Measurements from ENCODE around the gene UBE2U.
"Not testable (repeated sequence)": the region's sequence is repeated elsewhere in the genome, so short reads cannot be mapped to it uniquely, and the experiment has no call there.

The UBE2U gene

DNA sequence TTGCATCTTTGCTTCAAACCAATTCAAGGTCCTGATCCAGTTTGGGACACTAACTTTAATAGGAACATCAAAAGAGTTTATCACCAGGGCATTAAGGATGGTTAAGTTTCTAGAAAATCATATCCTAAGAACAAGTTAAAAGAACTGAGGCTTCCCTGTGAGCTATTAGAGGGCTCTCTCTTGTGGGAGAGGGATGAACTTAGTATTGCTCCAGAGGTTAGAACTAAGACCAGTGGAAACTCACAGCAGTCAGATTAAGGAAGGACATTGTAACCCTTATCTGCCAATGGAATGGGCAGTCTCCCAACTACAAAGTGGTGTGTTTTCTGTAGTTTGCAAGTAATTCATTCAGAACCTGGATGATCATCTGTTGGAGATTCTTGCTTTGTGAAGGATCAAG is 36.8 kb downstream of the UBE2U start:
- Histone ChIP-seq H3K27ac (ENCODE audit: low read depth, low read length) (no peak overlapping the region), H3K9ac (ENCODE audit: low read depth, low read length) (no peak overlapping the region), H3K4me3 (ENCODE audit: low read length) (no peak overlapping the region)

GRCh38 chr1:64241069-64241468 is 37.6 kb downstream of the UBE2U start:
- H3K9ac ChIP-seq (ENCODE audit: low read depth, low read length) = no peak overlapping the region
- no peak overlapping the region for H3K27ac ChIP-seq (ENCODE audit: low read depth, low read length)
- H3K4me3 ChIP-seq (ENCODE audit: low read length) = no peak overlapping the region
- H3K36me3 ChIP-seq (ENCODE audit: insufficient read depth, low read length) = no peaks in the 10 kb centered on the region
- peaks cover 29% of the 10 kb centered on the region for H3K4me1 ChIP-seq (ENCODE audit: insufficient read depth, low read length)
- no peaks in the 10 kb centered on the region for H3K9me3 ChIP-seq (ENCODE audit: insufficient read depth, low read depth, low read length)
- no peaks in the 10 kb centered on the region for H3K27me3 ChIP-seq (ENCODE audit: insufficient read depth, low read length)

More for the DNA sequence above, 36.8 kb downstream of the UBE2U start:
- H3K36me3 ChIP-seq (ENCODE audit: insufficient read depth, low read length) = no peaks in the 10 kb centered on the region
- no peaks in the 10 kb centered on the region for H3K27me3 ChIP-seq (ENCODE audit: insufficient read depth, low read length)
- peaks cover 21% of the 10 kb centered on the region for H3K4me1 ChIP-seq (ENCODE audit: insufficient read depth, low read length)
- no peaks in the 10 kb centered on the region for H3K9me3 ChIP-seq (ENCODE audit: insufficient read depth, low read depth, low read length)

- Histone ChIP-seq H3K9ac (ENCODE audit: low read depth, low read length) (no peak overlapping the region), H3K4me1 (ENCODE audit: insufficient read depth, low read length) (peaks cover 34% of the 10 kb centered on the region), H3K27ac (ENCODE audit: low read depth, low read length) (peak overlapping the region; percentile 71), H3K4me3 (ENCODE audit: low read length) (peak overlapping the region; percentile 8; the same call in 1 of the 2 replicates), H3K27me3 (ENCODE audit: insufficient read depth, low read length) (no peaks in the 10 kb centered on the region), H3K9me3 (ENCODE audit: insufficient read depth, low read depth, low read length) (no peaks in the 10 kb centered on the region), H3K36me3 (ENCODE audit: insufficient read depth, low read length) (no peaks in the 10 kb centered on the region)
- 70% methylated on average over 5 of the region's 6 CpGs for WGBS
Observed at GRCh38 chr1:64242895-64243756, 39.7 kb downstream of the UBE2U start.

DNA sequence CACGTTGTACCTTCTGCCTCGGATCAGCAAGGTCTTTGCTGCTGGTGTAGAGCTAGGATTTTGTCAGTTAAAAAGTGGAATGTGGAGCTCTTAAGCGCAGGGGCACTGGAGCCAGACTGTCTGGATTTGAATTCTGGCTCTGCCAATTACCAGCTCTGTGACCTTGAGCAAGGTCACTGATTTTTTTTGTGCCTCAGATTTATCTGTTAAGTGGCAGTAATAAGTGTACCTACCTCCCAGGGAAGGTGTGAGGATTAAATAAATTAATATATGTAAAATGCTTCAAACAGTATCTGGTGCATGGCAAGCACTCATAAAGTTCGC is 40.3 kb downstream of the UBE2U start:
- Histone ChIP-seq H3K27me3 (ENCODE audit: insufficient read depth, low read length) (no peaks in the 10 kb centered on the region), H3K9me3 (ENCODE audit: insufficient read depth, low read depth, low read length) (no peaks in the 10 kb centered on the region), H3K36me3 (ENCODE audit: insufficient read depth, low read length) (no peaks in the 10 kb centered on the region), H3K4me3 (ENCODE audit: low read length) (peak overlapping the region; percentile 8; the same call in 1 of the 2 replicates), H3K4me1 (ENCODE audit: insufficient read depth, low read length) (peaks cover 36% of the 10 kb centered on the region), H3K27ac (ENCODE audit: low read depth, low read length) (peak overlapping the region; percentile 71), H3K9ac (ENCODE audit: low read depth, low read length) (no peak overlapping the region)
- 49% methylated on average over 4 of the region's 4 CpGs for WGBS

DNA sequence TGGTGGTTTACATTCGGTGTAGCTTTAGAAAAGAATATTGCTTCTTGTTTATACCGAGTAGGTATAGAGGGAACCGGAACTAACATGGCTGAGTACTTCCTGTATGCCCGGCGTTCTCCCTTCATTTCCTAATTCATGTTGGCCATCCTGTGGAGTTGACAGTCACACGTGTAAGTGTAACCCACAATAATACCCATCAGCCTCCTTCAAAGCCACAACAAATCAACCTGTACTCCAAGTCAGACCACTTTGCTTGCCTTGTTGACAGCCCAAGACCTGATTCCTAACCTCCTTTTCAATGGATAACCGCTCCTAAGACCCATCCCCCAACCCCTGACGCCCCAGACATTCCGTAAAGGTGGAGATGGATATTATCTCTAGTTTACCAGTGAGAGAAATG is 42.1 kb downstream of the UBE2U start:
- H3K9me3 ChIP-seq (ENCODE audit: insufficient read depth, low read depth, low read length) = no peaks in the 10 kb centered on the region
- H3K36me3 ChIP-seq (ENCODE audit: insufficient read depth, low read length) = no peaks in the 10 kb centered on the region
- no peak overlapping the region for H3K9ac ChIP-seq (ENCODE audit: low read depth, low read length)
- H3K4me3 ChIP-seq (ENCODE audit: low read length) = peak overlapping the region; percentile 17; the same call in 1 of the 2 replicates
- H3K4me1 ChIP-seq (ENCODE audit: insufficient read depth, low read length) = peaks cover 36% of the 10 kb centered on the region
- peak overlapping the region; percentile 58; the same call in 1 of the 2 replicates for H3K27ac ChIP-seq (ENCODE audit: low read depth, low read length)
- no peaks in the 10 kb centered on the region for H3K27me3 ChIP-seq (ENCODE audit: insufficient read depth, low read length)
- 51% methylated on average over 7 of the region's 9 CpGs for WGBS

- Histone ChIP-seq H3K4me1 (ENCODE audit: insufficient read depth, low read length) (peaks cover 36% of the 10 kb centered on the region), H3K9ac (ENCODE audit: low read depth, low read length) (no peak overlapping the region), H3K4me3 (ENCODE audit: low read length) (no peak overlapping the region), H3K27ac (ENCODE audit: low read depth, low read length) (no peak overlapping the region), H3K36me3 (ENCODE audit: insufficient read depth, low read length) (no peaks in the 10 kb centered on the region), H3K9me3 (ENCODE audit: insufficient read depth, low read depth, low read length) (no peaks in the 10 kb centered on the region), H3K27me3 (ENCODE audit: insufficient read depth, low read length) (no peaks in the 10 kb centered on the region)
- WGBS = 93% methylated on average over 1 of the region's 4 CpGs
Observed at GRCh38 chr1:64246294-64246917, 43.0 kb downstream of the UBE2U start.

DNA sequence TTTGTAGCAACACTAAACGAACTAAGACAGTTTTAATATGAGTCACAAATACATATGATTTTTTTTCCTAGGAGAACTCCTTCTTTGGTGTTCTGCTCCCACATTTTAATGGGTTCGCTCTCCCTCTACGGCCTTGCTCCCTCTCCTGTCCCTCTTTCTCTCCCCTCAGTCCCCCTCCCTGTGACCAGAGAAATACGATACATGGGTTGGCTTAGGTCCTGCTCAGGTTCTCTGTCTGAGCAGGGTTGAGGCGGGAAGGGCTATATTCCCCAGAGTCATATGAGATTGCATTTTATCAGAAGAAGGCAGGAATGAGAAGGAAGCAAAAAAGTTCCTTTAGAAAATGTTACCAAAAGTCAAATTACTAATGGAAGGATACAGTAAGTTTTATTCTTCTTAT is 44.6 kb downstream of the UBE2U start:
- no peak overlapping the region for H3K27ac ChIP-seq (ENCODE audit: low read depth, low read length)
- H3K4me3 ChIP-seq (ENCODE audit: low read length) = no peak overlapping the region
- H3K9ac ChIP-seq (ENCODE audit: low read depth, low read length) = no peak overlapping the region
- H3K36me3 ChIP-seq (ENCODE audit: insufficient read depth, low read length) = no peaks in the 10 kb centered on the region
- WGBS = 53% methylated on average over 5 of the region's 5 CpGs
- no peaks in the 10 kb centered on the region for H3K9me3 ChIP-seq (ENCODE audit: insufficient read depth, low read depth, low read length)
- no peaks in the 10 kb centered on the region for H3K27me3 ChIP-seq (ENCODE audit: insufficient read depth, low read length)
- H3K4me1 ChIP-seq (ENCODE audit: insufficient read depth, low read length) = peaks cover 32% of the 10 kb centered on the region

- H3K9me3 ChIP-seq (ENCODE audit: insufficient read depth, low read depth, low read length); H3K9ac ChIP-seq (ENCODE audit: low read depth, low read length); H3K27me3 ChIP-seq (ENCODE audit: insufficient read depth, low read length); H3K4me3 ChIP-seq (ENCODE audit: low read length); H3K27ac ChIP-seq (ENCODE audit: low read depth, low read length); H3K36me3 ChIP-seq (ENCODE audit: insufficient read depth, low read length): not testable (repeated sequence)
- H3K4me1 ChIP-seq (ENCODE audit: insufficient read depth, low read length) = peaks cover 13% of the 10 kb centered on the region
- 90% methylated on average over 2 of the region's 2 CpGs for WGBS
Observed at GRCh38 chr1:64250472-64250871, 47.0 kb downstream of the UBE2U start.

GRCh38 chr1:64251971-64252370 is 48.5 kb downstream of the UBE2U start:
- Histone ChIP-seq H3K9ac (ENCODE audit: low read depth, low read length) (no peak overlapping the region), H3K27me3 (ENCODE audit: insufficient read depth, low read length) (no peaks in the 10 kb centered on the region), H3K27ac (ENCODE audit: low read depth, low read length) (no peak overlapping the region), H3K36me3 (ENCODE audit: insufficient read depth, low read length) (no peaks in the 10 kb centered on the region), H3K4me3 (ENCODE audit: low read length) (no peak overlapping the region), H3K9me3 (ENCODE audit: insufficient read depth, low read depth, low read length) (no peaks in the 10 kb centered on the region), H3K4me1 (ENCODE audit: insufficient read depth, low read length) (0 out of 2 replicates have a peak, but pooled peaks cover 5% of the 10 kb centered on the region)
- WGBS = 78% methylated on average over 3 of the region's 3 CpGs

DNA sequence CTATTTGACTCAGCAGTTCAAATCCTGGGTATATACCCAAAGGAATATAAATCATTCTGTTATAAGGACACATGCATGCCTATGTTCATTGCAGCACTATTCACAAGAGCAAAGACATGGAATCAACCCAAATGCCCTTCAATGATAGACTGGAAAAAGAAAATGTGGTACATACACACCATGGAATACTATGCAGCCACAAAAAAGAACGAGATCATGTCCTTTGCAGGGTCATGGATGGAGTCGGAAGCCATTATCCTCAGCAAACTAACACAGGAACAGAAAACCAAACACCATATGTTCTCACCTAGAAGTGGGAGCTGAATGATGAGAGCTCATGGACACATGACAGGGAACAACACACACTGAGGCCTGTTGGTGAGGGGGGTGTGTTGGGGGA is 53.8 kb downstream of the UBE2U start:
- H3K9ac ChIP-seq (ENCODE audit: low read depth, low read length); H3K36me3 ChIP-seq (ENCODE audit: insufficient read depth, low read length): not testable (repeated sequence)
- WGBS = 100% methylated on average over 2 of the region's 2 CpGs

GRCh38 chr1:64258444-64258843 is 55.0 kb downstream of the UBE2U start:
- not testable (repeated sequence) for H3K27ac ChIP-seq (ENCODE audit: low read depth, low read length)
- 67% methylated on average over 2 of the region's 2 CpGs for WGBS

More for the DNA sequence above, 53.8 kb downstream of the UBE2U start:
- not testable (repeated sequence) for H3K27ac ChIP-seq (ENCODE audit: low read depth, low read length); H3K9me3 ChIP-seq (ENCODE audit: insufficient read depth, low read depth, low read length); H3K4me1 ChIP-seq (ENCODE audit: insufficient read depth, low read length); H3K4me3 ChIP-seq (ENCODE audit: low read length); H3K27me3 ChIP-seq (ENCODE audit: insufficient read depth, low read length)

More at GRCh38 chr1:64258444-64258843, 55.0 kb downstream of the UBE2U start:
- not testable (repeated sequence) for H3K4me3 ChIP-seq (ENCODE audit: low read length); H3K27me3 ChIP-seq (ENCODE audit: insufficient read depth, low read length); H3K9ac ChIP-seq (ENCODE audit: low read depth, low read length); H3K4me1 ChIP-seq (ENCODE audit: insufficient read depth, low read length); H3K36me3 ChIP-seq (ENCODE audit: insufficient read depth, low read length); H3K9me3 ChIP-seq (ENCODE audit: insufficient read depth, low read depth, low read length)

All from HUES64 (cell line).